HG02623 (cell line): Measurements from ENCODE around the gene CDAN1.

Experiments
- ATAC-seq: cut with Tn5 transposase; IDR thresholded peaks from one replicate; pipeline ENCODE4 v1.9.1; 2021; ENCODE audit warnings: moderate library complexity; ENCODE audit not compliant: unreplicated experiment

CDAN1 gene

DNA sequence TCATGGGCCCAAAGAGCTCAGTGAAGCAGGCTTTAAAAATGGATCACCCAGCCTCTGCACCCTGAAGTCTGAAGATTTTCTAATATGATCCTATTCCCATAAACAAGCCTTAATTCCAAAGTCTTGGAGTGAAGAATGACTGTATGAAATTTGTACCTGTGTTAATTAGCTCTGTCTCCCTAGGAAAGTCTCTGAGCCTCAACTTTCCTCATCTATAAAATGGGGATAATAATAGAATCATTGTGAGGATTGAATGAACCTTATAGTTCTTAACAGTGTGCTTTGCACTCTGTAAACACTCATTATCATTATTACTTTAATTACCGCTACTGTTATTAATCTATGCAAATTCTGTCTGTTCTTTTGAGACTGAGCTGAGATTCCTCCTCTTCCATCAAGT lies 61.9 kb downstream of the CDAN1 start:
- ATAC-seq: no peak

DNA sequence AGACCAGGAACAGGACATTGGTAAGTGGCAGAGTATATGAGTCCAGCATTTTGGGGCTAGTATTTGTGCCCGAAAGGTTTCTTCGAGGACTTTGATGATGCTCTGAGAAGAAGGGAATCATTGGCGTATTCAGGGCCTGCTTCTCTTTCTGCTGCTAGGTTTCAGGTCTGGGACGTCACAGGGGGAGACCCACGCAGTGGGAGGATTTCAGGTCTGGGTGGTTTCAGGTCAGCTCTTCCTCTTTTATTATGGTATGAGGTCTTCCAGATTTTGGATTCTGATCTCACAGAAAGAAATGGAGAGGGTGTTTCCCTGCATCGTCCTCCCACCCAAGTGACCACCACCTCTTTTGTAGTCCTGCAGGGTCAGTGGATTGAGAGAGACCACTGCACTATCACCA lies 62.5 kb downstream of the CDAN1 start:
- ATAC-seq: no peak
